GM21515 (cell line): ENCODE data around the gene GDE1.
A peak's percentile ranks its signal among the peaks of the same experiment; 100 is the strongest.
"Not testable (repeated sequence)": the region's sequence is repeated elsewhere in the genome, so short reads cannot be mapped to it uniquely, and the experiment has no call there.

Experiments used
- ATAC-seq: cut with Tn5 transposase; IDR thresholded peaks from one replicate; pipeline ENCODE4 v1.9.1; 2021; ENCODE audit not compliant: unreplicated experiment

GDE1 gene, protein sequence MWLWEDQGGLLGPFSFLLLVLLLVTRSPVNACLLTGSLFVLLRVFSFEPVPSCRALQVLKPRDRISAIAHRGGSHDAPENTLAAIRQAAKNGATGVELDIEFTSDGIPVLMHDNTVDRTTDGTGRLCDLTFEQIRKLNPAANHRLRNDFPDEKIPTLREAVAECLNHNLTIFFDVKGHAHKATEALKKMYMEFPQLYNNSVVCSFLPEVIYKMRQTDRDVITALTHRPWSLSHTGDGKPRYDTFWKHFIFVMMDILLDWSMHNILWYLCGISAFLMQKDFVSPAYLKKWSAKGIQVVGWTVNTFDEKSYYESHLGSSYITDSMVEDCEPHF

DNA sequence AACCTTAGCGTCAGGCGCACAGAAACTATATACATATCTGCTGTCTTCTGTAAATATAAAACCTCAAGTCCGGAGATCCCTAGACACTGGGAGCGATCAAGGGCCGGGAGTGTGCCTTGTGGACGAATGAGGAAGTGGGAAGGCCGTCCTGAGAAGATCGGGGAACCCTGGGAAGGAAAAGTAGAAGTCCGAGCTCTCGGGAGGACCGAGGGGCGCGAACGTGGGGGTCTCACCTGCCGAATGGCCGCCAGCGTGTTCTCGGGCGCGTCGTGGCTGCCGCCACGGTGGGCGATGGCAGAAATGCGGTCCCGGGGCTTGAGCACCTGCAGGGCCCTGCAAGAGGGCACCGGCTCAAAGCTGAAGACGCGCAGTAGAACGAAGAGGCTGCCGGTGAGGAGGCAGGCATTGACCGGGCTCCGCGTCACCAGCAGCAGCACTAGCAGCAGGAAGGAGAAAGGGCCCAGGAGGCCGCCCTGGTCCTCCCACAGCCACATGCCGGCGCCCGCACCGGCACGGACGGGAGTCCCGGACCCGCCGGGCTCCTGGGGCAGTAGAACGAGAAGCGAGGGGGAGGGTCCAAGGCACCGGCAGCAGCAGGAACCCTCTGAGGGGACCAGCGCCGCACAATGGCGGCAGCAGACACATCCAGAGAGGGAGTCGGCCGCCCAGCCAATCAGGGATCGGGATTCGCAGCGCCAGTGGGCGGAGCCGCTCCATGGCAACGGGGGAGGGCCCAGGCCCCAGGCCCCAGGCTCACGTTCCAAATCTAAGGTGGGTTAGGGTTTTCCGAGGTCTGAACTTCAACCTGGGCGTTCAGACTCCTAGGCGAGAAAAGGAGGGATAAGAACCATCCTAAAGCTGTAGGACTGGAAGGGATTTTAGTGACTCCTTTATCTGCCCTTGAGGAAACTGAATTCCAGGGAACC lies at the start of gene GDE1:
Gene GDE1, minus strand, starts transcription at position 628 of the 926 bp plus-strand sequence. Its CDS starts 134 bp downstream, at position 494.
- ATAC-seq, result peak; percentile 72

DNA sequence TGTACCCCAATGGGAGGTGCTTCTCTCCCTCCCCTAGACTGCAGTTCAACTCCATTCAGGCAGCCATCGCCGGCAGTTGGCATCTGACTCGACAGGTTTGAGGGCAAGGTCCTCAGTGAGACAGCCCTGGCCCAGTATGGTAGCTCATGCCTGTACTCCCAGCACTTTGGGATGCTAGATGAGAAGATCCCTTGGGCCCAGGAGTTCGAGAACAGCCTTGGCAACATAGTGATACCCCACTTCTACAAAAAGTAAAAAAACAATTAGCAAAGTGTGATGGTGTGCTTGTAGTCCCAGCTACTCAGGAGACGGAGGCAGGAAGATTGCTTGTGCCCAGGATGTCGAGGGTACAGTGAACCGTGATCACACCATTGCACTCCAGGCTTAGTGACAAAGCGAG lies 45.7 kb upstream of the GDE1 start:
- no peak for ATAC-seq

DNA sequence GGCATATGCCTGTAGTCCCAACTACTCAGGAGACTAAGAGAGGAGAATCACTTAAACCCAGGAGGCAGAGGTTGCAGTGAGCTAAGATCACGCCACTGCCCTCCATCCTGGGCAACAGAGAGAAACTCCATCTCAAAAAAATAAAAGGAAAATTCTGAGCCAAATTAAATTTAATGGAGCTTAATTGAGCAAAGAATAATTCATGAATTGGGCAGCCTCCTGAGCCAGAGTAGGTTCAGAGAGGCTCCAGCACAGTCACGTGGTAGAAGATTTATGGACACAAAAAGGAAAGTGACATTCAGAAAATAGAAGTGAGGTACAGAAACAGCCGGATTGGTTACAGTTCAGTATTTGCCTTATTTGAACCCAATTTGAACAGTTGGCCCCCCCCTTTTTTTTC lies 44.5 kb upstream of the GDE1 start:
- no peak for ATAC-seq

DNA sequence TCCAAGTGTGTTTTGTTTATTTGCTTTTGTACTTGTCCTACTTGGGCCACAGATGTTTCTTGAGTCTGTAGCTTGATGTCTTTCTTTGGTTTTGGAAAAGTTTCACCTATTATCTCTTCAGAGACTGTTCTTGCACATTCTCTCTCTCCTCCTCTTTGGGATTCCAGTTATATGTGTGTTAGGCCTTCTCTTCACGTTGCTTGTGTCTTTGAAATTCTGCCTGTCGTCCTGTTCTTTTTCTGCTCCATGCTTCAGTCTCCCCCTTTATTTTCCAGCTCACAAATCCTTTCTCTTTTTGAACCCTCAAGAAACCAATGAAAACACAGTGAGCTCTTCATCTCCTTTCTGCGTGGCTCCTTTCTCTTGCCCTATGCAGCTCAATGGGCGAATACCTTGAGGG lies 41.5 kb upstream of the GDE1 start:
- no peak for ATAC-seq

DNA sequence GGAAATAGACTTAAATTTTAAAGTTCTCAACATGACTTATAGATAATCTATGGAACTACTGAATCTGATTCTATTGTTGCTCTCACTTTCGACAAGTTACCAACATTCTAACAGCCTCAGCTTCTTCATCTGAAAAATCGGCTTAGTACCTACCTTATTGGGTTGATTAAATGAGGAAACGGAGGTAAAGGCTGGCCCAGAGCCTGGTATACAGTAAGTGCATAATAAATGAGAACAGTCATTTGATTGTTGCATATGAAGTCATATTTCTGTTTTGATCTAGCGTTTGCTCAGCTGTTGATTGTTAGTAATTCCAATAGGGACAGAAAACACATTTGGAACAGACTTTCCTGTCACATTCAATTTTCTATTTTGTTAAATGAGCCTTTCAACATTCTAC lies 38.2 kb upstream of the GDE1 start:
- no peak for ATAC-seq

DNA sequence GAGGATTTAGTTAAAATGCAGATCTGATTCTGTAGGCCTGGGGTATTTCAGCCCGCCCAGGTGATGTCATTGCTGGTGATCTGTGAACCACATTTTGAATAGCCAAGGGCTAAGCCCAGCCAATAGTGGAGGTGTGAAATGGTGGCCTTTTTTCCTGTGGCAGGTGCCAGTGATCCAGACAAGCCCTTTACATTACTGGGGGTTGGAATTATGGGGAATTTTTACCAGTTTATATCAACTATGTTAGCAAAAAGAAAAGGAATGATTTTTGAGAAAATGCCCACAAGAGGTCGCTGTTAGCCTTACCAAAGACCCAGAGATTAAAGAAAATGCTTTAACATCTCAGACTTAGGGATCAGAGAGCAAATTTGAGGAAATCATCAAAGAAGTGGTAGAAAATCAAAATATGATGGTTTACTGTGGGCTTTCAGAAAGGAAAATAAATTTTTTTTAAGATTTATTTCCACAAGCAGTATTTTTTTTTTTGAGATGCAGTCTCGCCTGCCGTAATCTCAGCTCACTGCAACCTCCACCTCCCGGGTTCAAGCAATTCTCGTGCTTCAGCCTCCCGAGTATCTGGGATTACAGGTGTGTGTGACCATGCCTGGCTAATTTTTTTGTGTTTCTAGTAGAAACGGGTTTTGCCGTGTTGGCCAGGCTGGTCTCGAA lies 37.5 kb upstream of the GDE1 start:
- ATAC-seq, result no peak

DNA sequence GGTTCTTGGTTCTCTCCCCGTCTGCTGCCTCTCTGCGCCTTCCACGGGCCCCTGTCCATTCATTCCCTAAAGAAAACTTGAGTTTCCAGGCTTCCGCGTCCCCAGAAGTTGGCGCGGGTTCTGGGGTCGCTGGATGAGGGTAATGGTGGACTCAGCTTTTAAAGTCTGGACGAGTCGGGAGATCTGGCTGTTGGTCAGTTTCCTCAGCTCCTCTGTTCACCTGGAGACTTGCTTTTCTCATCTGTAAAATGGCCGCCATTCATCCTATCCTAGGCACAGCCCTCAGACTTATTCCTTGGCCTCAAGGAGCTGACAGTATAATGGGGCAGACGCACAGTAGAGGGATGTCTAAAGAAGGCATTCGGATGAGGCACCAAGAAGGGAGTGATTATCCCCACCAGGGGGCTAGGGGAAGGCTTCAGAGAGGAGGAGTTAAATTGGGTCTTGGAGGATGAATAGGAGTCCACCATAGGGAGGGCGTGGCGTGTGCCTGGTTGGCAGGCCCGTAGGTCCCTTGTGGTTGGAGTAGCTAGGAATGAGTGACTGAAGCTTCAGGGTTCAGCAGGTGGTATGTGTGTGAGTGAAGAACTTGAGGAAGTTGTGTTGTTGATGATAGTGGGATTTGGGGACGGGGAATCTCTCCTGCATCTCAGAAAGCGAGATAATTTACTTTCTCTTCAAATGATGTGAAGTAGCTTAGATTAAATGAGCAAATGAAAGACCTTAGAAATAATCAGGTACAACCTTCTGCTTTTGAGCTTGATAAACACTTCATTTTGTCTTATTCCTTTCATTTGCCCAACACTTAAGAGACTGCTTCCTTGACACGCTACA lies 34.3 kb upstream of the GDE1 start:
- ATAC-seq, result no peak

DNA sequence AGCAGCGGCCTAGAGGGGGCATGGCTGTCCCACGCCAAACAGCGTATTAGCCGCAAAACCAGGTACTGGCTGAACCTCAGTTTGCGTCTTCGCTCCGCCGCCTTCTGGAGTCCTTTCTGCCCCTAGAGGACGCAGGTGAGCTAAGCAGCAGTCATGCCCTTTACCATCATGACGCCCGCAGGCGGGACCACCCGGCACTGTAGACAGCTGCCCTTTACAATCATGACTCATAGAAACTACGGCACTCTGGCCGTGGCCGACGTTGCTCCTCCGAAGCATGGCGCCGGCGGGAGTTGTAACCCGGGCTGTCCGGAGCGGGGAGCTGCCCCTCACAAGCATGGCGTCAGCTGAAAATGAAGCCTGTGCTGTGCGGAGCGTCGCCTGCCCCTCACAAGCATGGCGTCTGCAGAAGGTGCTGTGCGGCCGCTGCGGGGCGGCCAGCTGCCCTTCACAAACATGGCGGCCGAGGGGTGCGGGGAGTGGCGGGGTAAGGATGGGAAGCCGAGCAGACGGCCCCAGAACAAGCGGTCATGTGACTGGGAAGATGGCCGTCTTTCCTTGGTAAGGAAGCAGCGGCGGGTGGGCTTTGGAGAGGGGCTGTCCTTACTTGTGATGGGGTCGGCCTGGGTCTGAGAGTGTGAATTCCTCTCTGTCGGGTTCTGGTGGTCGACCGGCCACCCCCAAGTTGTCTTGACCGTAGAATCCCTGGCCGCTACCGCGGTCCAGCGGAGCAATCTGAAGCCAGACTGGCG lies 33.5 kb upstream of the GDE1 start, which contains the start of gene VPS35L:
Gene VPS35L, plus strand, starts transcription at position 518 of the 752 bp plus-strand sequence. Its CDS starts 27 bp downstream, at position 545.
- ATAC-seq, result peak; percentile 97

DNA sequence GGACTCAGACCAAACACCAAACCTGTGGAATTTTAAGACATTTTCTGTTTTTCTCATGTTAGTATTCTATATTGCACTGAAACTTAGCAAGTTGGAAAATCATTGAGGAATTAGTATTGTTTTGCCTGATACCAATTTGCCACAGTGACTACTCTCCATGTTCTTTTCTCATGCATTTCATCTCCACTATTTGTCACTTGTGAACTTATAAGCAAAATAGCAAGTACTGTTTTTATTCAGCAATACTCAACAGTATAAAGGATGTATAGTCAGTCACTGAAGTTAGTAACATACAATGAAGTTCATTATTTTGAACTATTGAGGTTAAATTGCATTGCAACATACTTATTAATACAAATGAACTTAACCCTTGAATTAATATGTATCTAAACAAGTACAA lies 27.8 kb upstream of the GDE1 start:
- no peak for ATAC-seq

DNA sequence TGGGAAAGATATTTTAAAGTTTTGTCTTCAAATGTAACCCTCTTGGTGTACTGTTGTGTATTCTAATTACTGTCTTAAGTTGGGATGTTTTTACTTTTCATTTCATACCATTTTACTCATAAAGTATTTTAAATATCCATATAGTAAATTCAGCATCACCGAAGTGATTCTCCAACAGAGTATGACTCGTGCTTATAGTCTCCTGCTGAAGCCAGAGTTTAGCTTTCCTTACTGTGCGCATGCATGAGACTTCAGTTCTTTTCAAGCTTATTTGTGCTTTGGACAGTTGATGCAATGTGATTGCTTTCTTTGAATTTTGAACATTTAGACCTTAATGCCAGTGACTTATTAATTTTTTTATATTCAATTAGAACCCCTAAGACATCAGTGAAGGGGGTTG lies 26.2 kb upstream of the GDE1 start:
- ATAC-seq, result no peak

DNA sequence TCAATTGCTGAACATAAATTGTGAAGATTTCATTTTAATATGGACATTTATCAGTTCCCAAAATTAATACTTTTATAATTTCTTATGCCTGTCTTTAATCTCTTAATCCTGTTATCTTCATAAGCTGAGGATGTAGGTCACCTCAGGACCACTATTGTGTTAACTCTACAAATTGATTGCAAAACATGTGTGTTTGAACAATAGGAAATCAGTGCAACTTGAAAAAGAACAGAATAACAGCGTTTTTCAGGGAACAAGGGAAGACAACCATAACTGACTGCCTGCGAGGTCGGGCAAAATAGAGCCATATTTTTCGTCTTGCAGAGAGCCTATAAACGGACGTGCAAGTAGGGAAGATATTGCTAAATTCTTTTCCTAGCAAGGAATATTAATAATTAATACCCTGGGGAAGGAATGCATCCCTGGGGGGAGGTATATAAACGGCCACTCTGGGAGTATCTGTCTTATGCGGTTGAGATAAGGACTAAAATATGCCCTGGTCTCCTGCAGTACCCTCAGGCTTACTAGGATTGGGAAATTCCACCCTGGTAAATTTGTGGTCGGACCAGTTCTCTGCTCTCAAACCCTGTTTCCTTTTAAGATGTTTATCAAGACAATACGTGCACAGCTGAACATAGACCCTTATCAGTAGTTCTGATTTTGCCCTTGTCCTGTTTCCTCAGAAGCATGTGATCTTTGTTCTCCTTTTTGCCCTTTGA lies 21.5 kb upstream of the GDE1 start:
- not testable (repeated sequence) for ATAC-seq

DNA sequence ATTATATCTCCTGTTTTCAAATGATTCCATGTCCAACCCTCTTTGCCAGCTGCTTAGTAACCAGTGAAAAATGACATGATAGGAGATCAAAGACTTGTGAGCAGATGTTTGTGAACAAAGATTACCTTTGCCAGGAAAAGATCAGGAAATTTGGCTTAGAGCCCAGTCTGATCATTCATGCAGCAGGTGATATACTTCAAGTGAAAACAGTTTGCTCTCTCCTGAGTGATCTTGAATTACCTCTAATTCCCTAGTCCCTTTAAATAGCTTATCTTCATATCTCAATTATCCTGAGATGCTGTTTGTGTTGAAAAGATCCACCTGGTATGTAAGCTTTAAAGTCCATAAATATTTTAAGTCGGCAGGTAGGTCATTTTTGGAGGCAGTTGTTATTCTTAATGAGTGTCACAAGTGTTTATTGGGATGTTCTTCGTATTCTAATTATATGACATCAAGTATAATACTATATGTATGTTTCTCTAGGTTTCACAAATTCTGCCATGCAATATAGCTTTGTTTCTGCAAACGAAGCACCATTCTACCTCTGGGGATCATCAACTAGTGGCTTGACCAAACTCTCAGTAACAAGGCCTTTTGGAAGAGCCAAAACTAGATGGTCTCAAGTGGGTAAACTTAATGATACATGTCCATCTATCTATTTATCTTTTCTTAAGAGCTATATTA lies 20.4 kb upstream of the GDE1 start:
- ATAC-seq, result no peak

DNA sequence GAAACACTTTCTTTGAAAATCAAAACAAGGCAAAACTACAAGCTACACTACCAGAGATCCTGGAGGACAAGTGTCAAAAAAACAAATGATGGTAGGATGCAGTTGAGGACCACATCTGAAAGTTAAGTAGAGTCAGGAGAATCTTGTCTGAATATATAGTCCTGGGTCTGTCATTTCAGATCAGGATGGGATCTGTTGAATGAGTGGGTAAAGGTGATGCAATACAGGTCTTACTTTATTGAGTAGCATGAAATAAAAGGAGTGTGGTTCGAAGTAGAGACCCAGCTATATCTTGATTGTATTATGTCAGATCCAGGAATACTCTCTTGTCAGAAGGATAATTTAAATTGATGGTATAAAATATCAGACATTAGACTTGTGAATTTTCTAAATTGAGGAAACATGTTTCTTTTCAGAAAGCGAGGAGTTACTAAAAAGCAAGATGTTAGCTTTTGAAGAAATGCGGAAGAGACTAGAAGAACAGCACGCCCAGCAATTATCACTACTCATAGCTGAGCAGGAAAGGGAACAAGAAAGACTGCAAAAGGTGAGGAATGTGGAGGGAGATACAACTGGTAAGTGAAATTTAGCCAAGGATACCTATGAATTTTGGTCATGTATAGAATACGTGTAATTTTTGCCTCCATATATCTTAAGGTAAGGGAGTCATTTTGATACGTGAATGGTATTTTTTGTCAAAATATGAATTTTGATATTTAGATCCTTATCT lies 18.5 kb upstream of the GDE1 start:
- no peak for ATAC-seq

DNA sequence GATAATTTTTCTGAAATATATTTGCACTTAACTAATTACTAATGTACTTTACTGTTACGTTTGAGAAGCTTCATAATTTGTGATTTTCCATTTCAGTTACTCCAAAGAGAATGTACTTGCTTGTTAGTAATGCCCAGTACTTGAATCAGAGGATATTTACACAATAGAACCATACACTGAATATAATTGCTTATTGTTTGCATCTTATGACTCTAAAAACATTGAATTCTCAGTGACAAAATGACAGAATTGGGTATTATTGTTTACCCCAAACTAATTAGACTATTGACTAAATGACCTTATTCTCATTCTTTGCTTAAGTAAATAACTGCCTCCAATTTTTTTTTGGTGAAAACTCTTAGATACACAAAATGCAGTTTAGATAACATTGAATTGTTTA lies 10.7 kb upstream of the GDE1 start:
- ATAC-seq, result no peak

DNA sequence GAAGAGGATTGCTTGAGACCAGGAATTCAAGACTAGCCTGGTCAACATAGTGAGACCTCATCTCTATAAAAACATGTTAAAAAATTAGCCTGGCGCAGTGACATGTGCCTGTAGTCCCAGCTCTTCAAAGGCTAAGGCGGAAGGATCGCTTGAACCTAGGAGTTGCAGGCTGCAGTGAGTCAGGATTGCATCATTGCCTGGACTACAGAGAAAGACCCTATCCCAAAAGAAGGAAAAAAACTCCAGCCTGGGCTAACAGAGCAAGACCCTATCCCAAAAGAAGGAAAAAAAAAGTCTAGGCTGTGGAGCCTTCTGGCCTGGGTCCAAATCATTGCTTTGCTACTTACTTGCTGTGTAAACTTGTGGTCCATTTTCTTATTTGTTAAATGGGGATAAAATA lies 6.8 kb upstream of the GDE1 start:
- no peak for ATAC-seq

DNA sequence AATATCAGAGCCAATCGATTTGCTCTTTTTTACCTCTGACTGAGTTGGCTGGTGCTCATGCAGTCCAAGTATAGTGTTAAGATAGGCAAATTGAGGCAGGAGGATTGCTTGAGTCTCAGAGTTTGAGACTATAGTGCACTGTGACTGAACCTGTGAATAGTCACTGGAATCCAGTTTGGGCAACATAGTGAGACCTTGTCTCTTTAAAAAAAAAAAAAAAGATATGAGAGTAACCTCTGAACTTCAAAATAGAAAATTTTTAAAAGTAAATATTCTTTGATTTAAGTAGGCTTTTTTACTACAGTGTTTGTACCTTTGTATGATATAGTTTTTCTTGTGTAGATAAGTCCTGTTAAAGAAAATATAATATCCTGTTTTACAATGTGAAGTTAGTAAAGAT lies 5.3 kb upstream of the GDE1 start:
- ATAC-seq, result no peak

DNA sequence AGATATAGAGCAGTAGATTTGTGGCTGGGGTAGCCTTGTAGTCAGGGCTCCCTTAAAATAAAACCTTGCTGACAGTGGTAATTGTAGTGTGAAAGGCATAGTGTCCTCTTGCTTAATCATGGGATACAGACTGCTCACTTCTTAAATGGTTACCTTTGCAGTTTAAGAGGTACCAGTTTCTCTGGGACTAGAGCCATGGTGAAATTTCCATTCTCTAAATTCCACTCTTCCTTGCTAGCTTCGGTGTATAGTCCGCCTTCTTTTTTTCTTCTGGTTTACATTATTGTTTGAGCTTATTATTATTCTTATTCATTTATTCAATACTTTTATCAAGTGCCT lies 3.5 kb upstream of the GDE1 start:
- no peak for ATAC-seq
